GM18519 (cell line): ENCODE data around the gene IRS2.
"Not testable (repeated sequence)": the region's sequence is repeated elsewhere in the genome, so short reads cannot be mapped to it uniquely, and the experiment has no call there.

Experiments used
- ATAC-seq: cut with Tn5 transposase; IDR thresholded peaks from one replicate; pipeline ENCODE4 v1.9.1; 2021; ENCODE audit warnings: mild to moderate bottlenecking, moderate library complexity; ENCODE audit not compliant: unreplicated experiment, low FRiP score

IRS2 gene

GRCh38 chr13:109786457-109787134, at the start of gene IRS2:
IRS2 (minus strand) TSS chr13:109786583; CDS start chr13:109786053, 530 bp downstream.
- ATAC-seq, result peak; percentile 97

GRCh38 chr13:109834973-109835720, 48.8 kb upstream of the IRS2 start:
- no peak for ATAC-seq

- ATAC-seq, result no peak
Measured at GRCh38 chr13:109833940-109834339, 47.6 kb upstream of the IRS2 start.

GRCh38 chr13:109833071-109833470, 46.7 kb upstream of the IRS2 start:
- no peak for ATAC-seq

- ATAC-seq, result not testable (repeated sequence)
Measured at GRCh38 chr13:109828591-109829316, 42.4 kb upstream of the IRS2 start.

- ATAC-seq, result not testable (repeated sequence)
Measured at GRCh38 chr13:109823201-109823600, 36.8 kb upstream of the IRS2 start.

- ATAC-seq, result no peak
Measured at GRCh38 chr13:109821103-109821502, 34.7 kb upstream of the IRS2 start.

GRCh38 chr13:109819874-109820273, 33.5 kb upstream of the IRS2 start:
- no peak for ATAC-seq

GRCh38 chr13:109818886-109819285, 32.5 kb upstream of the IRS2 start:
- ATAC-seq, result no peak

- no peak for ATAC-seq
Measured at GRCh38 chr13:109817591-109818535, 31.5 kb upstream of the IRS2 start.

- no peak for ATAC-seq
Measured at GRCh38 chr13:109816808-109817203, 30.4 kb upstream of the IRS2 start.

GRCh38 chr13:109816112-109816807, 29.9 kb upstream of the IRS2 start:
- no peak for ATAC-seq

GRCh38 chr13:109815651-109816050, 29.3 kb upstream of the IRS2 start:
- ATAC-seq, result no peak

GRCh38 chr13:109813663-109814062, 27.3 kb upstream of the IRS2 start:
- no peak for ATAC-seq

- ATAC-seq, result no peak
Measured at GRCh38 chr13:109812382-109812781, 26.0 kb upstream of the IRS2 start.

GRCh38 chr13:109810761-109811510, 24.6 kb upstream of the IRS2 start:
- no peak for ATAC-seq

- ATAC-seq, result no peak
Measured at GRCh38 chr13:109809216-109809932, 23.0 kb upstream of the IRS2 start.

GRCh38 chr13:109807345-109807744, 21.0 kb upstream of the IRS2 start:
- no peak for ATAC-seq
